Erythroblast (primary cell): ENCODE data around the gene DEFB114.

Experiments used
- DNase-seq, 2 experiments: peaks; one replicate each; lab custom pipeline; 2025; lab: John Stamatoyannopoulos, UW
- GATA1 ChIP-seq: IDR thresholded peaks from 2 replicates; pipeline ENCODE4 v1.6.1; 2011; ENCODE audit warnings: low read depth, mild to moderate bottlenecking, control low read depth, low read length, moderate library complexity
- POLR2A ChIP-seq: IDR thresholded peaks from 2 replicates; pipeline ENCODE4 v1.6.1; 2011; ENCODE audit warnings: mild to moderate bottlenecking, low read length

Gene DEFB114

DNA sequence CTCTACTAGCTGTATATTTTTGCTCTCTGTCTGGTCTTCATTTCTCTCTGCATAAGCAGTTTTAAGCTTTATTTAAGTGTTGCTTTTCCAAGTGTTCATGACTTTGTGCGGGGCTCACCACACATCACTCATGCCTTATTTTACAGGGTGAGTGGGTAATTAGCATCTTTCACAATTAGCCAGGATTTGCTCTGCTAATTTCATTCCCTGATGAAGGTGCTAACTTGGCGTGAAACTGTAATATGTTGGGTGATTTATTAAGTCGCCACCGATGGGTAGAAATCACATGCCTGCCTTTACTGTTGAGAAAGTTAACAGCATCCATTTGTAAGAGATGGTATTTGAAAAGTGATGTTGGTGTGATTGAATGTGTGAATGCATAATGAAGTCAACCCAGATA is 44.7 kb downstream of the DEFB114 start:
- TF ChIP-seq POLR2A = no peak
- no peak for TF ChIP-seq GATA1
- DNase-seq = no peak

DNA sequence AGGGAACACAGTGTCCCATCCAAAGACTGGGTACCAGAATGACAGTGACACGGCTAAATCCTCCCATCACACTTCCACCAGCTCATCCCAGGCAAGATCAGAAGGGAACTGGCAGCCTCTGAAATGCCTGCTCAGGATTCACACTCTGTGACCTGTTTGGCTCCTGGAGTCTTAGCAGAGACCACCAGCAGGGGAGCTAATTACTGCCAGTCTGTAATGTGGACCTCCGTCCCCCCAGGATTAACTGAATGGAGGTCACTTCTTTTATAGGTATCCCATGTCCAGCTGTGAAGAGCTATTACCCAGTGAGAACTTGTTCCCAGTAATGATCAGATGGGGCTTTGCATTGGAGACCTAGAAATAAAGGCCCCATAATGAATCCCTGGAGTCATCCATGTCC is 45.2 kb downstream of the DEFB114 start:
- no peak for TF ChIP-seq POLR2A
- TF ChIP-seq GATA1 = no peak
- DNase-seq = no peak

- no peak for DNase-seq
- TF ChIP-seq POLR2A = no peak
- TF ChIP-seq GATA1 = no peak
Observed at GRCh38 chr6:49915035-49915434, 48.9 kb downstream of the DEFB114 start.

DNA sequence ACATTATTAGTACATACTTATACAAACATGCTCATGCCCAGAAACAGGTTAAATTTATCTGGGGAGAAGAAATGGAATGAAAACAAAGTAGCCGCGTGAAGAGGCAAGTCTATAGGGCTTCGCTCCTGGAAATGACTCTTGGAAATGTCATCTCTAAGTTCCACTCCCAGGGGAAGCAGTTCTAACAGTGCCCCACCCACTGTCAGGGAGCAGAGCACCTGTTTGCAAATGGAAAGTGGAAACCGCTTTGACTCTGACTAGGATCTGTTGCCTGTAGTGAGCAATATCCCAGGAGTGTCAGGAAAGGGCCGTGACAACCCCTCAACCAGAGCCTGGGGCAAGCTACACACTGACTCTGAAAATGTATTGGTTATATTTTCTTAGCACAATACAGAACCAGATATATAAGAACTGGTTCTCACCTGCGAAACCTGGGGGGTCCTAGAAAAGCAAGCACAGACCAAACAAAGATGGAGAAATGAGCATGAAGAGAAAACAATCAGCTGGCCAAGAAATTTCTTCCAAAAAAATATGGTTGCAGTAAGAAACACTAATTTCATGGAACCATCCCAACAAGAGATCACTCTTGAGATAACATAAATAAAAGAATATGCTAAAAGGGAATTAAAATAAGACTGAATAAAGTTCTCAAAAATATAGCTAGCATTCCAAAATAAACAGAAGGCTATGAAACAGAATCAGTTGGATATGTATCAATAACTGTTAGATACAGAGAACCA is 50.2 kb downstream of the DEFB114 start:
- no peak for TF ChIP-seq GATA1
- no peak for TF ChIP-seq POLR2A
- DNase-seq = no peak

- DNase-seq = no peak
Observed at GRCh38 chr6:49912196-49912595, 51.8 kb downstream of the DEFB114 start.

DNA sequence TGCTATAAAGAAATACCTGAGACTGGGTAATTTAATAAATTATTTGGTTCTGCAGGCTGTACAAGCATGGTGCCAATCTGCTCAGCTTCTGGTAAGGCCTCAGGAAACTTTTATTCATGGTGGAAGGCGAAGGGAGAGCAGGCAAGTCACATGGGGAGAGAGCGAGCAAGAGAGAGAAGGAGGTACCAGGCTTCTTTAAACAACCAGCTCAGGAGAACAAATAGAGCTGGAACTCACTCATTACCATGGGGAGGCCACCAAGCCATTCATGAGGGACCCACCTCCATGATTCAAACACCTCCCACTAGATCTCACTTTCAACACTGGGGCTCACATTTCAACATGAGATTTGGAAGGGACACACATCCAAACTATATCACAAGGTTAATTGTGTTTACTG is 52.7 kb downstream of the DEFB114 start:
- no peak for DNase-seq
- TF ChIP-seq POLR2A = no peak
- no peak for TF ChIP-seq GATA1

More at GRCh38 chr6:49912196-49912595, 51.8 kb downstream of the DEFB114 start:
- no peak for TF ChIP-seq GATA1
- no peak for TF ChIP-seq POLR2A
